Liver (tissue), 3 donors: ENCODE measurements around the gene SLC1A3.

Experiments
- CTCF ChIP-seq: fragments of 150-350 bp; IDR thresholded peaks from 2 replicates; pipeline ENCODE4 v1.5.1; 2017; ENCODE audit warnings: improper control_type of control experiment, low read depth, low read length; ENCODE audit not compliant: missing input control
- GABPA ChIP-seq, 2 donors: IDR thresholded peaks in 1 of 2; conservative IDR thresholded peaks in 1 of 2; 2 replicates each; pipeline ENCODE4 v1.6.1; 2016; ENCODE audit warnings: antibody characterized with exemption in 2 of 2, mild to moderate bottlenecking in 1 of 2, moderate library complexity in 1 of 2
- MAX ChIP-seq: IDR thresholded peaks from 2 replicates; pipeline ENCODE4 v1.6.1; 2016; ENCODE audit warnings: antibody characterized with exemption
- SP1 ChIP-seq: IDR thresholded peaks from 2 replicates; pipeline ENCODE4 v1.6.1; 2018; ENCODE audit warnings: antibody characterized with exemption, mild to moderate bottlenecking
- TAF1 ChIP-seq: conservative IDR thresholded peaks from 2 replicates; pipeline ENCODE4 v1.6.1; 2016; ENCODE audit warnings: antibody characterized with exemption, mild to moderate bottlenecking
- donor health status: healthy.
- donor health status: healthy.

- TF ChIP-seq GABPA (IDR thresholded peaks at IDR 0.05 in 1 of 2, conservative IDR thresholded peaks at IDR 0.05 in 1 of 2) (no peak), CTCF (no peak), TAF1 (no peak), SP1 (no peak), MAX (no peak)
Observed at GRCh38 chr5:36585701-36586100, 20.7 kb upstream of the SLC1A3 start.
